Activated CD8-positive, alpha-beta T cell treated with anti-CD3 and anti-CD28 coated beads for 36 hours (primary cell): Measurements from ENCODE around the gene SLC25A51. TPM values are rescaled to one million over a fixed set of nuclear protein-coding genes. Genes with fewer than 3 reads are reported as not detected.

Source experiments
- ATAC-seq: fragments of 200-7000 bp; cut with Tn5 transposase; one replicate; pipeline ENCODE4 v1.10.0; 2021; ENCODE audit warnings: mild to moderate bottlenecking, moderate library complexity
- CTCF ChIA-PET: fragments of 350-600 bp; sonication (Branson Sonifier 250); formaldehyde crosslinking; loops from one replicate; lab custom pipeline; 2021; ENCODE audit warnings: antibody characterized with exemption; lab: Charles Lee
- POLR2A ChIA-PET: fragments of 350-600 bp; sonication (Branson Sonifier 250); formaldehyde crosslinking; loops from one replicate; lab custom pipeline; 2021; ENCODE audit warnings: antibody characterized with exemption; lab: Charles Lee
- DNase-seq: peaks from one replicate; pipeline ENCODE4 v3.0.0-alpha.2; 2020
- H3K27ac Mint-ChIP-seq: one replicate; pipeline ENCODE4 v1.8.0; 2021; ENCODE audit warnings: mild to moderate bottlenecking, mixed read lengths
- H3K27me3 Mint-ChIP-seq: one replicate; pipeline ENCODE4 v1.8.0; 2021; ENCODE audit warnings: mixed read lengths
- H3K36me3 Mint-ChIP-seq: one replicate; pipeline ENCODE4 v1.8.0; 2021; ENCODE audit warnings: low read depth, mixed read lengths
- H3K4me1 Mint-ChIP-seq: one replicate; pipeline ENCODE4 v1.8.0; 2021; ENCODE audit warnings: low read depth, mixed read lengths
- H3K4me3 Mint-ChIP-seq: one replicate; pipeline ENCODE4 v1.8.0; 2021; ENCODE audit warnings: mild to moderate bottlenecking, moderate library complexity, mixed read lengths
- H3K9me3 Mint-ChIP-seq: one replicate; pipeline ENCODE4 v1.8.0; 2021; ENCODE audit warnings: mixed read lengths
- CTCF ChIP-seq: fragments of 200-600 bp; IDR thresholded peaks from one replicate; pipeline ENCODE4 v1.8.0; 2022; ENCODE audit warnings: antibody characterized with exemption, mild to moderate bottlenecking
- intact Hi-C: fragments of 100-400 bp; cut with micrococcal nuclease; formaldehyde crosslinking; loops from one replicate; pipeline ENCODE4 v1.10.0; 2022
- total RNA-seq, 2 experiments: library from RNA; stranded (reverse); gene quantifications; one replicate each; pipeline ENCODE4 v1.2.3, GENCODE V29; 2021

Gene SLC25A51
- total RNA-seq, 2 experiments from 2014 or later: 27.1 to 27.2 TPM

GRCh38 chr9:37839496-37840461 is 64.1 kb downstream of the SLC25A51 start:
- no peak overlapping the region for H3K27ac Mint-ChIP-seq

More at GRCh38 chr9:37839496-37840461, 64.1 kb downstream of the SLC25A51 start:
- intact Hi-C loops: no loop called here
- Mint-ChIP-seq H3K27me3 (no peaks in the 10 kb centered on the region), H3K4me3 (no peak overlapping the region), H3K9me3 (no peaks in the 10 kb centered on the region), H3K36me3 (peaks cover 8% of the 10 kb centered on the region), H3K4me1 (peaks cover 19% of the 10 kb centered on the region)
- ATAC-seq (no peak), DNase-seq (no peak)
- ChIA-PET CTCF (interaction anchor here (0.6 kb wide), 1 partner anchor 426 kb away, joined by 3 read pairs; no protein-coding TSS in a partner anchor), POLR2A (no interaction called here)
- no peak for TF ChIP-seq CTCF

Other genes starting within 250 kb of the SLC25A51 start
- gene TRMT10B, start 150.3 kb downstream of the SLC25A51 start, total RNA-seq: 10 to 100 TPM; 10.6 to 12.0 TPM
- gene EXOSC3, start 119.1 kb downstream of the SLC25A51 start, total RNA-seq: 100 to 1,000 TPM; 111 to 126 TPM
- gene DCAF10, start 103.3 kb downstream of the SLC25A51 start, total RNA-seq: 10 to 100 TPM; 14.7 to 15.2 TPM
- 1 to 10 TPM; 2.8 to 3.2 TPM for gene SHB, start 165.1 kb upstream of the SLC25A51 start, total RNA-seq